IMR-90 (cell line): ENCODE measurements around the gene TICAM2. TPM values are rescaled to one million over a fixed set of nuclear protein-coding genes. Genes with fewer than 3 reads are reported as not detected.

Experiments
- ATAC-seq: fragments of 200-7000 bp; cut with Tn5 transposase; 2 replicates; pipeline ENCODE4 v1.9.1; 2020; ENCODE audit warnings: low read depth, mild to moderate bottlenecking, moderate library complexity
- BruUV-seq: library from RNA; stranded (reverse); fragments of 400-500 nt; replicated peaks from 2 replicates; lab custom pipeline; 2021; lab: Mats Ljungman, UMichigan
- CTCF ChIA-PET: fragments of 300-600 bp; formaldehyde crosslinking; extraction: SDS; loops from one replicate; lab custom pipeline; 2021; ENCODE audit warnings: antibody characterized with exemption; lab: Yijun Ruan, JAX
- POLR2A ChIA-PET: fragments of 300-600 bp; sonication (Branson Sonifier 250); formaldehyde crosslinking; loops from one replicate; lab custom pipeline; 2022; ENCODE audit warnings: antibody characterized with exemption; ENCODE audit not compliant: unreplicated experiment; lab: Charles Lee
- DNase-seq: peaks from one replicate; pipeline ENCODE4 v3.0.0; 2013
- H2AFZ ChIP-seq: replicated peaks from 2 replicates; pipeline ENCODE3; 2013; ENCODE audit warnings: low read length, mild to moderate bottlenecking; ENCODE audit not compliant: poor library complexity
- H2AK5ac ChIP-seq: 2 replicates; pipeline ENCODE4 v1.6.1; 2013; ENCODE audit warnings: low read depth, low read length, inconsistent platforms
- H2AK9ac ChIP-seq: replicated peaks from 2 replicates; pipeline ENCODE3; 2013; ENCODE audit warnings: mild to moderate bottlenecking, low read depth, low read length, moderate library complexity; ENCODE audit not compliant: poor library complexity
- H2BK120ac ChIP-seq: 2 replicates; pipeline ENCODE4 v1.6.1; 2013; ENCODE audit warnings: low read depth, low read length, inconsistent platforms
- H2BK15ac ChIP-seq: 3 replicates; pipeline ENCODE4 v1.6.1; 2013; ENCODE audit warnings: low read depth, low read length, inconsistent platforms
- H2BK20ac ChIP-seq: 2 replicates; pipeline ENCODE4 v1.6.1; 2013; ENCODE audit warnings: low read depth, mild to moderate bottlenecking, inconsistent platforms, low read length, moderate library complexity
- H2BK5ac ChIP-seq: 2 replicates; pipeline ENCODE4 v1.6.1; 2013; ENCODE audit warnings: mild to moderate bottlenecking, low read depth, low read length, inconsistent platforms; ENCODE audit not compliant: poor library complexity, severe bottlenecking
- H3K14ac ChIP-seq: replicated peaks from 2 replicates; pipeline ENCODE4 v1.6.1; 2013; ENCODE audit warnings: low read depth, low read length, inconsistent platforms
- H3K18ac ChIP-seq: 2 replicates; pipeline ENCODE4 v1.6.1; 2013; ENCODE audit warnings: low read depth, low read length, control low read depth
- H3K23ac ChIP-seq: 2 replicates; pipeline ENCODE4 v1.6.1; 2013; ENCODE audit warnings: low read depth, low read length, inconsistent platforms
- H3K27ac ChIP-seq: 2 replicates; pipeline ENCODE4 v1.5.1; 2013; ENCODE audit warnings: mild to moderate bottlenecking, control low read depth, low read length; ENCODE audit not compliant: insufficient read depth
- H3K27me3 ChIP-seq: 2 replicates; pipeline ENCODE4 v1.6.1; 2013; ENCODE audit warnings: low read length; ENCODE audit not compliant: control insufficient read depth, insufficient read depth
- H3K36me3 ChIP-seq: 2 replicates; pipeline ENCODE4 v1.6.1; 2013; ENCODE audit warnings: low read length, mixed read lengths; ENCODE audit not compliant: control insufficient read depth, insufficient read depth
- H3K4ac ChIP-seq: 2 replicates; pipeline ENCODE4 v1.6.1; 2013; ENCODE audit warnings: low read depth, low read length, inconsistent platforms
- H3K4me1 ChIP-seq: 2 replicates; pipeline ENCODE4 v1.6.1; 2013; ENCODE audit warnings: low read length, mixed read lengths; ENCODE audit not compliant: control insufficient read depth, insufficient read depth
- H3K4me2 ChIP-seq: 2 replicates; pipeline ENCODE4 v1.6.1; 2013; ENCODE audit warnings: low read depth, mild to moderate bottlenecking, control low read depth, low read length, moderate library complexity
- H3K4me3 ChIP-seq: 2 replicates; pipeline ENCODE4 v1.5.1; 2013; ENCODE audit warnings: low read depth, mild to moderate bottlenecking, control low read depth, low read length, moderate library complexity; ENCODE audit not compliant: insufficient read depth
- H3K56ac ChIP-seq: 2 replicates; pipeline ENCODE4 v1.6.1; 2013; ENCODE audit warnings: low read length, inconsistent platforms; ENCODE audit not compliant: insufficient read depth; ENCODE audit errors: extremely low read depth
- H3K79me1 ChIP-seq, 2 experiments: 2 replicates each; pipeline ENCODE4 v1.6.1; 2013; ENCODE audit warnings: low read length in 2 of 2, inconsistent platforms in 1 of 2, low read depth in 1 of 2
- H3K9ac ChIP-seq: 2 replicates; pipeline ENCODE4 v1.6.1; 2013; ENCODE audit warnings: low read depth, low read length, control low read depth
- H3K9me1 ChIP-seq: 2 replicates; pipeline ENCODE4 v1.6.1; 2013; ENCODE audit warnings: low read length, inconsistent platforms; ENCODE audit not compliant: insufficient read depth
- H3K9me3 ChIP-seq: 2 replicates; pipeline ENCODE4 v1.6.1; 2013; ENCODE audit warnings: low read length; ENCODE audit not compliant: control insufficient read depth, insufficient read depth
- H4K20me1 ChIP-seq: 2 replicates; pipeline ENCODE4 v1.6.1; 2013; ENCODE audit warnings: low read length, inconsistent platforms; ENCODE audit not compliant: insufficient read depth
- H4K5ac ChIP-seq: 2 replicates; pipeline ENCODE4 v1.6.1; 2013; ENCODE audit warnings: mild to moderate bottlenecking, low read depth, low read length, control low read depth
- H4K8ac ChIP-seq, 2 experiments: 2 replicates each; pipeline ENCODE4 v1.6.1; 2013; ENCODE audit warnings: low read depth in 2 of 2, low read length in 2 of 2, control low read depth in 1 of 2, inconsistent platforms in 1 of 2
- H4K91ac ChIP-seq: 2 replicates; pipeline ENCODE4 v1.6.1; 2013; ENCODE audit warnings: low read depth, low read length, inconsistent platforms; ENCODE audit not compliant: insufficient read depth
- MAZ ChIP-seq: IDR thresholded peaks from 2 replicates; pipeline ENCODE4 v1.6.1; 2012; ENCODE audit warnings: low read depth, mild to moderate bottlenecking, low read length, improper control_type of control experiment, moderate library complexity, borderline replicate concordance
- WGBS, 2 experiments: methylation state at CpG; one replicate each; pipeline versions ENCODE4 v1.1.5 to v1.1.7; 2013; ENCODE audit warnings: missing lambda C conversion rate in 2 of 2; ENCODE audit not compliant: insufficient read length in 1 of 2; ENCODE audit errors: extremely low coverage in 2 of 2; 5-methylcytosine and 5-hydroxymethylcytosine counted together
- dilution Hi-C: fragments of 300-500 bp; cut with HindIII; formaldehyde crosslinking; loops from one replicate; pipeline ENCODE4 v1.14.3; 2018; ENCODE audit warnings: low sequenced_read_pairs; ENCODE audit not compliant: unreplicated experiment
- in situ Hi-C: fragments of 300-500 bp; cut with MboI; formaldehyde crosslinking; loops from 3 replicates; pipeline ENCODE4 v1.14.3; 2019; ENCODE audit warnings: low sequenced_read_pairs, inconsistent platforms, mixed read lengths
- intact Hi-C: fragments of 100-400 bp; cut with micrococcal nuclease; formaldehyde crosslinking; loops from 2 replicates; pipeline ENCODE4 v1.10.0; 2022
- polyA plus RNA-seq, 3 experiments: library from polyadenylated mRNA; depleted of rRNA; stranded (reverse); fragments of >200 nt; gene quantifications; 2 replicates each; pipeline ENCODE4 v1.2.3, GENCODE V29; 2012; ENCODE audit warnings: low replicate concordance in 1 of 3
- total RNA-seq: library from RNA; depleted of rRNA; stranded (reverse); fragments of >200 nt; gene quantifications from 2 replicates; pipeline ENCODE4 v1.2.3, GENCODE V29; 2012

Gene TICAM2
- total and polyA plus RNA-seq, 2 of the 4 experiments (the other 2 are of a cell fraction), result 2.9 to 4.3 TPM

GRCh38 chr5:115543365-115544042 is 58.8 kb downstream of the TICAM2 start:
- TF ChIP-seq MAZ, result no peak
- dilution Hi-C loops, result no loop called here
- no TSS peak for BruUV-seq
- Histone ChIP-seq H3K79me1 (peaks cover 0 to 28% of the 10 kb centered on the region in 2 experiments; a peak in 2 of 4 replicates), H4K8ac (peak overlapping the region; percentile 69 to 77), H3K27me3 (no peaks in the 10 kb centered on the region), H3K4me3 (peak overlapping the region; percentile 86), H2AK9ac (peak overlapping the region; percentile 98), H3K4me2 (peak overlapping the region; percentile 99), H2AK5ac (peak overlapping the region; percentile 35), H3K9ac (peak overlapping the region; percentile 95), H3K27ac (peak overlapping the region; percentile 92), H4K91ac (peak overlapping the region; percentile 65), H2BK120ac (peak overlapping the region; percentile 67; the same call in 1 of the 2 replicates), H2BK20ac (no peak overlapping the region), H3K4ac (peak overlapping the region; percentile 73), H3K4me1 (peaks cover 2% of the 10 kb centered on the region; the same call in 1 of the 2 replicates), H3K18ac (peak overlapping the region; percentile 14), H4K5ac (peak overlapping the region; percentile 2; the same call in 1 of the 2 replicates), H3K56ac (peak overlapping the region; percentile 66; the same call in 1 of the 2 replicates), H3K14ac (peak overlapping the region; percentile 72), H3K36me3 (peaks cover 8% of the 10 kb centered on the region), H2AFZ (peak overlapping the region; percentile 92), H2BK5ac (peak overlapping the region; percentile 90), H3K9me1 (peaks cover 3% of the 10 kb centered on the region; the same call in 1 of the 2 replicates), H4K20me1 (peaks cover 53% of the 10 kb centered on the region; the same call in 1 of the 2 replicates), H3K9me3 (peaks cover 6% of the 10 kb centered on the region), H3K23ac (peak overlapping the region; percentile 81), H2BK15ac (no peak overlapping the region)
- in situ Hi-C loops, result no loop called here
- ATAC-seq (peak; percentile 4), DNase-seq (peak; percentile 53)
- POLR2A ChIA-PET, result interaction anchor here (1.2 kb wide), 1 partner anchor 117 kb away, joined by 4 read pairs; no protein-coding TSS in a partner anchor
- intact Hi-C loops, result loop anchor here (1.0 to 10.0 kb wide), 5 partner anchors 43 to 291 kb away; no protein-coding TSS in a partner anchor
- 0% methylated on average over 1 of the region's 15 CpGs; no CpG with 5 or more reads in 1 of the 2 experiments for WGBS, 2 experiments
- CTCF ChIA-PET, result interaction anchor here (0.8 to 1.4 kb wide), 2 partner anchors 16 to 234 kb away, joined by 6 to 8 read pairs; no protein-coding TSS in a partner anchor
